Keratinocyte (primary cell): Measurements from ENCODE around the gene TRA2A.

Source experiments
- CTCF ChIP-seq, 3 experiments: IDR thresholded peaks in 1 of 3; conservative IDR thresholded peaks in 1 of 3; optimal IDR thresholded peaks in 1 of 3; 2 replicates in 2 of 3; 3 replicates in 1 of 3; pipeline versions ENCODE3 to v1.5.1; 2011; ENCODE audit warnings: low read length in 3 of 3, mild to moderate bottlenecking in 3 of 3, moderate library complexity in 2 of 3, control low read depth in 1 of 3, inconsistent platforms in 1 of 3; ENCODE audit not compliant: insufficient read depth in 2 of 3; ENCODE audit errors: extremely low read depth in 1 of 3
- EZH2 ChIP-seq: IDR thresholded peaks from one replicate; pipeline ENCODE4 v1.6.1; 2012; ENCODE audit warnings: inconsistent platforms, mild to moderate bottlenecking, low read length, moderate library complexity

- TF ChIP-seq CTCF (optimal IDR thresholded peaks at IDR 0.05 in 1 of 3, IDR thresholded peaks at IDR 0.05 in 1 of 3, conservative IDR thresholded peaks at IDR 0.05 in 1 of 3; ENCODE audit: extremely low read depth in 1 of 3, insufficient read depth in 2 of 3, low read length in 3 of 3) (no peak), EZH2 (no peak)
Observed at GRCh38 chr7:23474094-23474828, 57.5 kb downstream of the TRA2A start.
